Ovary (tissue), 3 donors: Measurements from ENCODE around the gene WDR81.

Source experiments
- CTCF ChIP-seq, 3 donors: fragments of 450-650 bp in 2 of 3; fragments of 200-600 bp in 1 of 3; IDR thresholded peaks; one replicate each; pipeline versions ENCODE4 v1.5.1 to v1.8.0; 2016 to 2022; ENCODE audit warnings: antibody characterized with exemption in 3 of 3, mild to moderate bottlenecking in 1 of 3
- POLR2A ChIP-seq: fragments of 450-650 bp; IDR thresholded peaks from one replicate; pipeline ENCODE4 v1.6.1; 2017; ENCODE audit warnings: antibody characterized with exemption, mild to moderate bottlenecking, moderate library complexity
- donor health status: DM: no; HTN: no; CAD: no.

- TF ChIP-seq POLR2A (no peak), CTCF (IDR thresholded peaks at IDR 0.05) (no peak)
These were observed 20.3 kb downstream of the WDR81 start for GRCh38 chr17:1744551-1745512.
